Measurements from ENCODE around the gene SRSF3. TPM values are rescaled to one million over a fixed set of nuclear protein-coding genes. Genes with fewer than 3 reads are reported as not detected.

Gene SRSF3
- total and polyA plus RNA-seq, 9 of the 15 experiments (the other 6 are each of a cell fraction or from before 2014, with no cell fraction given), result 337 to 1,200 (median 518) TPM

- TF ChIP-seq TEAD2 (tag; IDR thresholded peaks at IDR 0.05), result no peak
- peak; percentile 55 for TF ChIP-seq ARID1B (IDR thresholded peaks at IDR 0.05)
- TF ChIP-seq REST (IDR thresholded peaks at IDR 0.05; ENCODE audit: borderline replicate concordance), result peak; percentile 49; the same call in 1 of the 2 replicates
- peak; percentile 54; the same call in 1 of the 2 replicates for TF ChIP-seq REST (CRISPR knock-in tag; IDR thresholded peaks at IDR 0.05; ENCODE audit: low read depth)
- no peak for TF ChIP-seq MAFK (IDR thresholded peaks at IDR 0.05; ENCODE audit: low read length)
- TF ChIP-seq KDM4B (IDR thresholded peaks at IDR 0.05; ENCODE audit: borderline replicate concordance in 2 of 2, low read depth in 1 of 2), result peak in 1 of 2 experiments; percentile 88; a peak in 1 of 4 replicates
- TF ChIP-seq ILF3 (IDR thresholded peaks at IDR 0.05; ENCODE audit: borderline replicate concordance), result peak; percentile 90; the same call in 1 of the 2 replicates
- TF ChIP-seq ETV5 (CRISPR knock-in tag; IDR thresholded peaks at IDR 0.05; ENCODE audit: low read depth), result peak; percentile 28
- peak; percentile 97 for TF ChIP-seq ZNF263 (CRISPR knock-in tag; IDR thresholded peaks at IDR 0.05; ENCODE audit: borderline replicate concordance)
- no peak for TF ChIP-seq ZNF785 (CRISPR knock-in tag; IDR thresholded peaks at IDR 0.05)
- TF ChIP-seq ASH1L (IDR thresholded peaks at IDR 0.05; ENCODE audit: borderline replicate concordance, low read depth, partially characterized antibody), result peak; percentile 54
- TF ChIP-seq CLOCK (CRISPR knock-in tag; IDR thresholded peaks at IDR 0.05; ENCODE audit: borderline replicate concordance), result no peak
- TF ChIP-seq EP400 (IDR thresholded peaks at IDR 0.05), result peak; percentile 100
Observed at GRCh38 chr6:36594029-36594815, at the start of gene SRSF3 (continued).
